Posterior cingulate gyrus (tissue), 11 donors: ENCODE data around the gene MED1.
"Not testable (repeated sequence)": the region's sequence is repeated elsewhere in the genome, so short reads cannot be mapped to it uniquely, and the experiment has no call there.

Experiments
- DNase-seq, 10 donors: peaks; one replicate each; pipeline versions ENCODE4 v3.0.0 to v3.0.0-alpha.2; 2020 to 2021; ENCODE audit warnings: mixed read lengths in 3 of 10
- intact Hi-C: fragments of 100-400 bp; cut with DNase I; formaldehyde crosslinking; loops from one replicate; pipeline ENCODE4 v1.15.1; 2023

The MED1 gene

DNA sequence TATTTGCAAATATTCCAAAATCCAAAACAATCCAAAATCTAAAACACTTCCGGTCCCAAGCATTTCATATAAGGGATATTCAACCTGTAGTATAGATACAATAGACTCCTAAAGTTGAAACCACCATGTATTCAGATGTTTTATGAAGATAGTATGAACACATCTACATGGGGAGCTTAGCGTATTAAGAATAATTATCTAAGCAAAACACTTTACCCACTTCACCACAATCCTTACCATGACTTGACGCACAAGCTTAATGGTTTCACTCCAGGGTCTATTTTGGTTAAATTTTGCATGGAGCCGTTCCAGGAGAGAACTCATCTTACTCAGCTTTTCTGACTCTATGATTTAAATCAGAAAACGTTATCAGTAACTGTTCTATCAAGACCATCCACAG is 3.5 kb downstream of the MED1 start:
- intact Hi-C loops, result no loop called here
- no peak for DNase-seq

DNA sequence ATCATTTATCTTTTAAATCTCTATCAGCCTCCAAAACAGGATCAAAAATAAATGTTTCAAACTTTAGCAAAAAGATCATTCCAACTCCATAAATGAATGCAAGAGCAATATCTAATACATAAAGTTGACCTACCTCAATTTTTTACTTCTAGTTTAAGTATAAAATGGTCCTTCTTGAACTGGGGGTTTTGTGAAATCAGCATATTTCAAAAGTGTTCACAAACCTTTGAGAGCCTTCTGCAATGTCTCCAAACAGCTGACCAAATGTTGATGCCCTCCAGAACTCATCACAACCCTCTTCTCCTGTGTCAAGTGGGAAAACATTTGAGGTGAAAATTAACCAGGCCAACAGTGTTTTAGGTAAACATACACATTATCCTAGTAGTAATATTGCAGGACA is 7.7 kb downstream of the MED1 start:
- intact Hi-C loops, result no loop called here
- no peak for DNase-seq

DNA sequence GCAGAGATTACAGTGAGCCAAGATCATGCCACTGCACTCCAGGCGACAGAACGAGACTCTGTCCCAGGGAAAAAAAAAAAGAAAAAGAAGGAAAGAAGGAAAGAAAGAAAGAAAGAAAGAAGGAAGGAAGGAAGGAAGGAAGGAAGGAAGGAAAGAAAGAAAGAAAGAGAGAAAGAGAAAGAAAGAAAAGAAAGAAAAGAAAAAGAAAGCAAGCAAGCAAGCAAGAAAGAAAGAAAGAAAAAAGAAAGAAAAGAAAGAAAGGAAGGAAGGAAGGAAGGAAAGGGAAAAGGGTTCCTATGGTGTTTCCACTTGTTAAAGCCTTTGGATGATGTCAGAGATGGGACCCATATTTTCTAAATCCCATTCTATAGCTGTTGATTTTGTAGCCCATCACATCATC is 11.2 kb downstream of the MED1 start:
- DNase-seq, intact Hi-C loops: not testable (repeated sequence)

DNA sequence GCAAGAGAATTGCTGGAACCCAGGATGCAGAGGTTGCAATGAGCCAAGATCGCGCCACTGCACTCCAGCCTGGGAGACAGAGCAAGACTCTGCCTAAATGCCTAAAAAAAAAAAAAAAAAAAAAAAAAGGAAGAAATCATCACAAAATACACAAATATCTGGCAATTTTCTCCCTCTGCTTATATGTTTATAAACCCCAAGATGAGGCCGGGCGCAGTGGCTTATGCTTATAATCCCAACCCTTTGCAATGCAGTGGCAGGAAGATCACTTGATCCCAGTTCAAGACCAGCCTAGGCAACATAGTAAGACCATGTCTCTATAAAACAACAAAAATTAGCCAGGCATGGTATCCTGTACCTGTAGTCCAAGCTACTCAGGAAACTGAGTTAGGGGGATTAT is 21.5 kb downstream of the MED1 start:
- intact Hi-C loops, result no loop called here
- no peak for DNase-seq

DNA sequence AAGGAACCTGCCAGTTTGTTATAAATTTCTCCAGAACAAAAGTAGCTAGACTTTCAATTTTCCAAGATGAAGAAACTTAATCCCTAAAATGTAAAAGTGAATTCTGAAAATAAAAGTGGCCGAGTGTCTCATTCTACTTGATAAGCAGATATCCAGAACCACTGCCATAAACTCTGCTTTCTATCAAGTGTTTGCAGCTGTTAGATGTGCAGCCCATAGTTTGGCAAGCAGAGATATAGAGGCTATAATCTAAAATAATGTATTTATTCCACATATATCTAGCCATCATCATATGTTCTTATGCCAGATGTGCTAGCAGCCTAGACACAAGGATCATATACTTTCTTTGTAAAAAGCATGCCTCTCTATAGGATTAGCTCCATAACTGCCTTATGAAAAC is 34.9 kb downstream of the MED1 start:
- no peak for DNase-seq
- intact Hi-C loops, result no loop called here

DNA sequence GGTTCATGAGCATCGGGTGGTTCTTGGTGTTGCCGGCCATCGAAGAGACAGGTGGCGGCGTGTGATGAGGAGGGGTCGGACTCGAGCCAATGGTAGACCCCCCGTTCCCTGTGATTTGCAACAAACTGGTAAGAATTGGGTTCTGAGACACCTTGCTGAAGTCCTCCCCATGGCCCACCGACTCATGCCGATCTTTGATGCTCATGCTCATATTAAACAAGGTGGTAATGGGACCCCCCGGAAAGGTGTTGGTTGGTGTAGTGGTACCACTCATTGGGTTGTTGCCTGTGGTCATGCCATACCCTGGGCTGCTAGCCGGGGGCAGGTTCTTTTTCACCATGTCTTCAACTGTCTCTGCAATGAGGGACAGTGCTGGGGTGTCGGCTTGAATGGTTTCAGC is 40.8 kb downstream of the MED1 start:
- intact Hi-C loops, result no loop called here
- DNase-seq, result no peak

DNA sequence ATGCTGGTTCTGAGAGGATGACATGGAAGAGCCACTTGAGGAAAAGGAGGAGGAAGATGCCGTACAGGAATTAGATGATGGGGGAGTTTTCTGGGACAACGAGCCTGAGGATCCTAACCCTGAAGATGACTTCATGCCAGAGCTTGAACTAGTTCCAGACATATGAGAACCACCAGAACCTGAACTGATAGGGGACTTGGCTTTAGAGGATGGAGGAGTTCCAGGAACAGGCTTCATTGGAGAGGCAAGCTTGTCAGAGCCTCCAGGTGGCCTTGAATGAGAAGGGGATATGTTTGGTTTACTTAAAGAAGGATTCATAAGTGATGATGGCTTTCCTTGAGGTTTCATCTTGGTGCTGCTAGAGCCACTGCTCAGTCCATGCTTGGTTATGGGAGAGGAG is 42.7 kb downstream of the MED1 start:
- no peak for DNase-seq
- intact Hi-C loops, result no loop called here

DNA sequence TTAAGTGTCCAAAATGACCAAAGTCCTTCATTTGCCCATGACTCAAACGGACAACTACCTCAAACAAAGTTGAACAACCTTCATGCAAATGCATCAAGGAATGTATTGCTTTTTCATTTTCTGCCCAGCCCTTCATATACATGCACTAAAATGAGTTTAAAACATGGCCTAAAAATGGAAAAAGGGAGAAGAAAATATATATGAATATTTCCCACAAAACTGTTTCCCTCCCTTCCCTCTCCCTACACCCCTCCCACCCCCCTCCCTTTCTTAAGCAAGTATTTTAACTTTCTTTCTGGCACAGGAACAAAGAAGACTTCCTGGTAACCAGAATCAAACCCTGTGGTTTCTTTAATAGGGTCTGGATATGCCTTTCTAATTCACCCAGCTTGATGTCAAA is 44.1 kb downstream of the MED1 start:
- intact Hi-C loops, result no loop called here
- DNase-seq, result no peak

DNA sequence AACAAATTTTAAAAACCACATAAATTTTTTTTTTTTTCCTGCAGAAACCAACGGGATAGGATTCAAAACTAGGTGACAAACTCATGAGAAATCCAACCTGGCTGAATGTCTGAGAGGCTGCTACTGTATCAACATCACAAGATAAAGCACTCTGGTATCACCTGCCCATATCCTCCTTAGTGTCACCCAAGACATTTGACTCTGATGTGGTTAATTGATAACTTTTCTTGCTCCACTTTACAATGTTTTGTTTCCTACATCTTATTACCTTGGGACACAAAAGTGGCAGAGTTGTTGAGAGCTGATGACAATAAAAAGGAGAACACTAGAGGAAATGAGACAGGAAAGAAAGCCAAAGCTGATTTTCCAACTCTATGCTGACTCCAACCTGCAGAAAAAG is 45.6 kb downstream of the MED1 start:
- no peak for DNase-seq
- intact Hi-C loops, result no loop called here

DNA sequence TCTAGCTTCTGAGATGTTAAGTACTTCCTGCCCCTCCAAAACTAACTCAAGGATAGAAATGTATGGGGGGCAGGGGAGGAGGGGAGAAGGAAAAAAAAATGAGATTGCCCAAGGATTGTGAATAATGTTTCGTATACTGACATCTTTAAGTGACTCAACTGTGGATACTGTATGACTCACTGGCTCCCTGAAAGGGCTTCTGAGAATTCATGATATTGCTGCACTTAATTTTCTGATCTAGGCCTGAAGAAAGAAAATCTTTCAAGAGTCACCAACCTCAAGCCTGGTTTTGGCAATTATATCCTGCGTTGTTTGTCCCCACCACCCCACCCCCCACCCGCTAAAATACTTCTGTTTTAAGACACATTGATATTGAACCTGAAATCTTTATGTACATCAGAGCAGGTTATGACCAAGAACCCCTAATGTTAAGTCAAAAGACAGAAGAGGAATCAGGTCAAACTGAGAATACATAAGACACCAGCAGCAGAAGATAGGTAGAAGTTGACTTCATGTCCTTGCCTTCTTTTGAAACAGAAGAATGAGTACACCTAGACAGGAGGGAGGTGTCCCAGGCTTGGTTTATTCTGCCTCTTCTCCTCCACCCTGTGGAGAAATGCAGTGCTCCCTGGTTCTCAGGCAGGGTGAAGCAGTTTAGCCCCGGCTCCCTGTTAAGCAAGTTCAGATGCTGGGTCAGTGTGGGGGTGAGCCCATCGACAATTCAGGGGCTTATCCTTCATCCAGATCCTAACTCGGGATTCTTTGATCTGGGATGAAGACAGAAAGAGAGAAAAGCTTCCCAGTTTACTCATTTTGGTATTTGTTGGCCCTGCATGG is 46.3 kb downstream of the MED1 start:
- DNase-seq, result no peak
- intact Hi-C loops, result loop anchor here (5.0 kb wide), 1 partner anchor 58 kb away; the partner anchor contains the start of gene CDK12

DNA sequence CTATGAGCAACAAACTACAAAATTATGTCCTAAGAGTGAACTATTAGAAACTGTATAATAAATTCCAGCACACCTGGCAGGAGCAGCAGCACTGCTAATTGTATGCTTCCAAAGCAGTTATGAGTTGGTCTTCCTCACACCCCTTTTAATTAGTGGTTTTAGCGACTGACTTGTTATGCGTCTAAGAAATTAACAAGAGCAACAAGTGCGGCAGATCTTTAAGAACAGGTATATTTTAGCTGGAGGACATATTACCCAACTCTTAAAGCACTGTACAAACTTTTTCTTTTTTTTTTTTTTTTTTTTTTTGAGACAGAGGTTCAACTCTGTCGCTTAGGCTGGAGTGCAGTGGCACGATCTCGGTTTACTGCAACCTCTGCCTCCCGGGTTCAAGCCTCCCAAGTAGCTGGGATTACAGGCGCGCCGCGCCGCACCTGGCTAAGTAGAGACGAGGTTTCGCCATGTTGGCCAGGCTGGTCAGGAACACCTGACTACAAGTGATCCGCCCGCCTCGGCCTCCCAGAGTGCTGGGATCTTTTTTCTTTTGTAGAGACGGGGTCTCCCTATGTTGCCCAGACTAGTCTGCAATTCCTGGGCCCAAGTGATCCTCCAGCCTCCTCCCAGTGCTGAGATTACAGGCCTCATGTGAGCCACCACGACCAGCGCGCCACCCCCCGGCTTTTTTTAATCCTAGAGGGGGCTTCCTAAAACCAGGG is 48.0 kb downstream of the MED1 start:
- DNase-seq, result no peak

DNA sequence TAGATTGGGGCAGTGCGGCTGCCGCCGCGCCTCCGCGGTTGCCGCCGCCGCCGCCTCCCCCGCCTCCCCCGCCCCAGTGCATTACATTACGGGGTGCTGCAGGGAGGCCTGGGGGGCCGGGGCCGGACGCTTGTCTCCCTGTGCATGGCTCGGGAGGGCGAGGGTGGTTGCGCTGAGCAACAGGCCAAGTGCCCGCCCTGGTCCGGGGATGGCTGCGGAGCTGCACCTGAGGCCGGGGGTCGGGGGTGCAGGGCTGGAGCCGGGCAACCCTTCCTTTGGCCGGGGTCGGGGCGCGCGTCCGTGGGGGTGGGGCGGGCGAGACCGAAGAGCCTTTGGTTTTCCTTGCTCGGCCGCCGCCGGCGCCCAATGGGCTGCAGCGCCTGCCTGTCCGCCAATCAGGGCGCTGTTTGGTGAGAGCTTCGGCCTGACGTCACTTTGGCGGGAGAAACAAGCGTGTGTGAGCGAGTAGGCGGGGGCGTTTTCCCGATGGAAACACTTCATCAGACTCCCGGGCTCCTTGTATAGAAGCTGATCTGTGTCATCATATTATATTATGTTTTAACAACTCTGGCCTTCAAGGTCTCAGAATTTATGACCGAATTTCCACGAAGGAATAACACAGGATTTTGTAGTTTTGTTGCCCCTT is 48.7 kb downstream of the MED1 start:
- intact Hi-C loops, result loop anchor here (5.0 kb wide), 1 partner anchor 60 kb away; the partner anchor contains the start of gene CDK12
- DNase-seq, result peak; percentile 92 to 99 (median 96)

More for the DNA sequence above, 48.0 kb downstream of the MED1 start:
- intact Hi-C loops, result loop anchor here (5.0 kb wide), 1 partner anchor 59 kb away; the partner anchor contains the start of gene CDK12

DNA sequence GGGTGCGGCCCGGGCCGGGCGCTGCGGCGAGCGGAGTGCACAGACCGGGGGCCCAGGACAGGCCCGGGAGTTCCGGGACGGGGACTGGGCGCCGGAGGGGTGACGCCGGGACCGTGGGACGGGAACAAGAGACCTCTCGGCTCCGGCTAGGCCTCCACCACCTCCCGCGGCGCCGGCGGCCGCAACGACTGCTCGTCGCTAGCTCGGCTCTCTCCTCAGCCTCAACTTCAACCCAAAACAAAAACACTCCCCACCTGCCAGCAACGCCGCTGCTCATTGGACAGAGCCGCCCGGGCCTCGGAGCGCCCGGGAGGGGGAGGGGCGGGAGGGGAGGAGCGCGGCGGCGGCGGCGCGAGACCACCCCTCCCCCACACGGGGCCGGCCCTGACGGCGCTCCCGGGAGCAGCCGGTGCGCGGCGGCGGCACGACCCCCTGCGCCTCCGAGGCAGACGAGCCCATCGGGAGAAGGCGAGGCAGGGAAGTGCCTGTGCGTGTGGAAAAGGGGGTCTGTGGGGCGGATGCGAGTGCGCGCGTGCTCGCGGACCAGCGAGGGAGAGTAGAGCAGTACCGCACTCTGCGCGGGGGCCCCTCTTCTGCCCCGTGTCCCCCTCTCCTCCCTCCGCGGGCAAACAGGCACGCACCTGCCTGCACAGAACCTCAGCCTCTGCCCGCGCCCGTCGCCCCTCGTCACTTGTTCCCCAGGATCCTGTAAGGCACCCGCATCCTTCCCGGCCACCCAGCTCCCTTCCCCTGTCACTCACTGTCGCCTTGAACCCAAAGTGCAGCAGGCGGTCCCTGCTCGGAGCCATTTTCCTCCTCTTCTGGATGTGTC is 49.4 kb downstream of the MED1 start, which contains the start of gene FBXL20:
TSS of gene FBXL20 (minus strand) at position 215 of the 832 bp plus-strand sequence. CDS start 224 bp downstream, outside the sequence.
- intact Hi-C loops, result loop anchor here (5.0 kb wide), 1 partner anchor 61 kb away; the partner anchor contains the start of gene CDK12
- DNase-seq, result peak; percentile 85 to 98 (median 90)

DNA sequence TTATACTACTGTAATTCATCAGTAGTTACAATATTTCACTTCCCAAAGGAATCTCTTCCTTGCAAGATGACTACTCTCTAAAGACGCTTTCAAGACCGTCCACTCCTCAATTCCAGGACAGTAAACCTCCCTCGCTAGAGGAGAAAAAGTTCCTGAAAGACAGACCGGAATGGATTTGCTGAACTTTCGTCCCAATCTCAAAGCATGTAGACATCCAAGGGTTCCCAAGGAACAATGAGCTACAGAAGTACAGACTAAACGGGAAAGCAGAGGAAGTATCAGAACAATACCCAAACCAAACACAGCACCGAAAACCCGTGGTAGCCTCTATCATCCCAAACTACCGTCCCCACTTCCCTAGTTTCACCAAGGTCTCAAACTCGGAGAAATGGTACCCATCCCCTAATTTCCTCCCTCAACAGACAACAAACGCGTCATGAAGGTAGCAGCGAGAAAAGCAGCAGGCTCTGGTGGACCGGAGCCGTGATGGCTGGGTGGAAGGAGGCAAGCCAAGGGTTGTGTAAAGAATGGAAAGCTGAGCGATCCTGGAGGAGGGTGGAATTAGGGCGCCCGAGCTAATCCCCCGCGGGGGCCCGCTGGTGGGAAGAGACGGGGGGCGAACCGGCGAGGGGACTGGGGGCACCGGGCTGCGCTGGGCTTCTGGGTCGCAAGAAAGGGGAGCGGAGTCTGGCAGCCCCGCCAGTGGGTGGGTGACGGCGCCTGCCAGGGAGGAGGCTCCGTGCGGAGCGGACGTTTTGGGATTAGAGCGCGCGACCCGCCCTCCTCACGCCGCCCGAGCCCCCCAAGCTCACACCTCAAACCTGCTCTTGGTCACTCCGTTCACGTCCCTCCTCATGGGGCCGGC is 50.3 kb downstream of the MED1 start:
- peak in 4 of 10 donors; percentile 4 to 87 (median 16) for DNase-seq
- intact Hi-C loops, result loop anchor here (5.0 kb wide), 1 partner anchor 62 kb away; the partner anchor contains the start of gene CDK12

DNA sequence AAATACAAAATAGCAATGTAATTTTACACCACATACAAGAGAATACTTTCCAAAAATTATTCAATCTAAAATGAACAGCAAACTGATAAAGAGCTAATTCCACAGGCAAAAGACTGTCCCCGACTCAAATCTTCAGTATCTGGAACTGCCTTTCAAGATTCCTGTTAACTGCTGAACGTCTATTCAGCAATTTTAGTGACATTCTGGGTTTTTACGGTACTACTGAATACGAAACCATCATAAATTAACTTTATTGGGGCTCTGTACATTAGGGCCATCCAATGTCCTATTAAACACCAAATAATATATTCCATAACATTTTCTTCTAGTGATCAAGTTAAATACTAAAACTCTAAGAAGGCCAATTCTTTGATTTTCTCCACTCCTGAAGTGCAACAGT is 51.3 kb downstream of the MED1 start:
- DNase-seq, result no peak
- intact Hi-C loops, result loop anchor here (5.0 kb wide), 1 partner anchor 63 kb away; the partner anchor contains the start of gene CDK12

DNA sequence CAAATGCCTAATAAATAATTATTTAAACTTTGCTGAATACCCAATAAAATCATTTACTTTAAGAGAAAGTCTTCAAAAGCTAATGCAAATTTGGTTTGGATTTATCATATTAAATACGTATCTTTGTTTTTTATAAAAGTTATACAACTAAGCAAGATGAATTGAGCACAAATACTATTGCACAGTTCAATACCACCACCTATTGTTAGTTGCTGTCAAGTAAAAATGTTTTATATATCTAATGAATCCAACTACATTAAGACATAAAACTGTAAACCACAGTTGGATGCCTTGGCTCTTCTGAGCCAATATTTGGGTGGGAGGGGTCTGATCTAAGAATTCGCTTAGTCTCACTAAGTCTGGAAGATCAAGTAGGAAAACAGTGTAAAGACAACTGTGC is 57.3 kb downstream of the MED1 start:
- intact Hi-C loops, result no loop called here
- no peak for DNase-seq

DNA sequence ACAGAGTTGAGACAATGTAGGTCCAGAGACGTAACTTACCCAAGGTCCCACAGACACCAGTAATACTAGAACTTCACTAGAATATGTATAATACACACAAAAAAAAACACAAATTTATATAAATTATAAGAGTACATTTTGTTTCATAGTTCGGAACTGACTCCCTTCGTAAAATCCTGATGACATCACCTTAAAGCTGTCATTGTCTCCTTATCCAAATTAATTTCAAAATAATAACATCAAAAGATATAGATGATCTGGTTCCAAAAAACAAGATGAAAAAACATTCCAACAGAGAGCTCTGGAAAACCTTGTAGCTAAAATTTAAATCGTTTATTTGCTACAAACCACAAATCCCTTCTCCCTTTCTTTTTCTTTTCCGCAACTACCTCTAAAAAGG is 59.6 kb downstream of the MED1 start:
- no peak for DNase-seq
- intact Hi-C loops, result no loop called here

DNA sequence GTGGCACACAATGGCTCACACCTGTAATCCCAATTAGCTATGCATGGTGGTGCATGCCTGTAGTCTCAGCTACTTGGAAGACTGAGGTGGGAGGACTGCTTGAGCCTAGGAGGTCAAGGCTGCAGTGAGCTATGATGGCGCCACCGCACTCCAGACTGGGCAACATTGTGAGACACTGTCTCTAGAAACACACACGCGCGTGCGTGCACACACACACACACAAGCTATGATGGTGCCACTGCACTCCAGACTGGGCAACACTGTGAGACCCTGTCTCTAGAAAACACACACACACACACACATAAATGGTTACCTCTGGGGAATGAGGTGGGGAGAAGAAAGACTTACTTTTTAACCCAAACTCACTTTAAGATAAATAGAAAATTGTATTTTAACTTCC is 66.0 kb downstream of the MED1 start:
- intact Hi-C loops, result no loop called here
- no peak for DNase-seq

DNA sequence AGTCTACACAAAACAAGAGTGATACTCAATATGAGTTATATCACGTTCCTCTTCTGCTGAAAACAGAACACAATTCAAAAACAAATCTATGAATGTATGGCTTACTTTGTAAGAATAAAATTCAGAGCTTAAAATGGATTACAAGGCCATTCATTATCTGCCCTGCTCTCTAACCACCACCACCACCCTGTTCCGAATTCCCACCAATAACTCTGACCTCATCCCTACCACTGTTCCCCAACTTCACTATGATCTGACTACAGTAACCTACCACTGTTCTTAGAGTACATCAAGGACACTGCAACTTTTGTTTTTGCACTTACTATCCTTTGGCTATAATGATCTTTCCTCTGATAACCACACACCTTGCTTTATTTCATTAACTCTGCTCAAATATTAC is 70.9 kb downstream of the MED1 start:
- DNase-seq, result no peak
- intact Hi-C loops, result no loop called here
